ENCODE measurements around the gene SORL1.

Gene SORL1

GRCh38 chr11:121580154-121580553, 128.0 kb downstream of the SORL1 start:
- DNase-seq (ENCODE audit: low read depth in 3 of 3, low spot score in 1 of 3), result no peak

GRCh38 chr11:121581607-121582006, 129.5 kb downstream of the SORL1 start:
- no peak for DNase-seq (ENCODE audit: low read depth in 3 of 3, low spot score in 1 of 3)

- no peak for DNase-seq (ENCODE audit: low read depth in 3 of 3, low spot score in 1 of 3)
Observed at GRCh38 chr11:121582296-121582695, 130.2 kb downstream of the SORL1 start.

- DNase-seq (ENCODE audit: low read depth in 3 of 3, low spot score in 1 of 3), result no peak
Observed at GRCh38 chr11:121583825-121584224, 131.7 kb downstream of the SORL1 start.

GRCh38 chr11:121586750-121587149, 134.6 kb downstream of the SORL1 start:
- no peak for DNase-seq (ENCODE audit: low read depth in 3 of 3, low spot score in 1 of 3)

GRCh38 chr11:121587182-121587581, 135.1 kb downstream of the SORL1 start:
- no peak for DNase-seq (ENCODE audit: low read depth in 3 of 3, low spot score in 1 of 3)

- DNase-seq (ENCODE audit: low read depth in 3 of 3, low spot score in 1 of 3), result no peak
Observed at GRCh38 chr11:121588747-121589146, 136.6 kb downstream of the SORL1 start.

- DNase-seq (ENCODE audit: low read depth in 3 of 3, low spot score in 1 of 3), result no peak
Observed at GRCh38 chr11:121589946-121590537, 137.9 kb downstream of the SORL1 start.

- DNase-seq (ENCODE audit: low read depth in 3 of 3, low spot score in 1 of 3), result no peak
Observed at GRCh38 chr11:121590772-121591404, 138.8 kb downstream of the SORL1 start.

GRCh38 chr11:121591405-121592033, 139.4 kb downstream of the SORL1 start:
- DNase-seq (ENCODE audit: low read depth in 3 of 3, low spot score in 1 of 3), result peak; percentile 16 to 60 (median 33)

- no peak for DNase-seq (ENCODE audit: low read depth in 3 of 3, low spot score in 1 of 3)
Observed at GRCh38 chr11:121592708-121593107, 140.6 kb downstream of the SORL1 start.

GRCh38 chr11:121595717-121596161, 143.6 kb downstream of the SORL1 start:
- DNase-seq (ENCODE audit: low read depth in 3 of 3, low spot score in 1 of 3), result no peak

GRCh38 chr11:121596195-121597155, 144.4 kb downstream of the SORL1 start:
- no peak for DNase-seq (ENCODE audit: low read depth in 3 of 3, low spot score in 1 of 3)

GRCh38 chr11:121603316-121603715, 151.2 kb downstream of the SORL1 start:
- no peak for DNase-seq (ENCODE audit: low read depth in 3 of 3, low spot score in 1 of 3)

GRCh38 chr11:121604152-121604551, 152.0 kb downstream of the SORL1 start:
- DNase-seq (ENCODE audit: low read depth in 3 of 3, low spot score in 1 of 3), result no peak

GRCh38 chr11:121606354-121606753, 154.2 kb downstream of the SORL1 start:
- no peak for DNase-seq (ENCODE audit: low read depth in 3 of 3, low spot score in 1 of 3)

- no peak for DNase-seq (ENCODE audit: low read depth in 3 of 3, low spot score in 1 of 3)
Observed at GRCh38 chr11:121607341-121607740, 155.2 kb downstream of the SORL1 start.

GRCh38 chr11:121608545-121609098, 156.5 kb downstream of the SORL1 start:
- no peak for DNase-seq (ENCODE audit: low read depth in 3 of 3, low spot score in 1 of 3)

GRCh38 chr11:121610706-121611105, 158.6 kb downstream of the SORL1 start:
- no peak for DNase-seq (ENCODE audit: low read depth in 3 of 3, low spot score in 1 of 3)

GRCh38 chr11:121611242-121611641, 159.1 kb downstream of the SORL1 start:
- no peak for DNase-seq (ENCODE audit: low read depth in 3 of 3, low spot score in 1 of 3)

GRCh38 chr11:121613724-121614123, 161.6 kb downstream of the SORL1 start:
- no peak for DNase-seq (ENCODE audit: low read depth in 3 of 3, low spot score in 1 of 3)
